ENCODE measurements around the gene C2CD2.

DNA sequence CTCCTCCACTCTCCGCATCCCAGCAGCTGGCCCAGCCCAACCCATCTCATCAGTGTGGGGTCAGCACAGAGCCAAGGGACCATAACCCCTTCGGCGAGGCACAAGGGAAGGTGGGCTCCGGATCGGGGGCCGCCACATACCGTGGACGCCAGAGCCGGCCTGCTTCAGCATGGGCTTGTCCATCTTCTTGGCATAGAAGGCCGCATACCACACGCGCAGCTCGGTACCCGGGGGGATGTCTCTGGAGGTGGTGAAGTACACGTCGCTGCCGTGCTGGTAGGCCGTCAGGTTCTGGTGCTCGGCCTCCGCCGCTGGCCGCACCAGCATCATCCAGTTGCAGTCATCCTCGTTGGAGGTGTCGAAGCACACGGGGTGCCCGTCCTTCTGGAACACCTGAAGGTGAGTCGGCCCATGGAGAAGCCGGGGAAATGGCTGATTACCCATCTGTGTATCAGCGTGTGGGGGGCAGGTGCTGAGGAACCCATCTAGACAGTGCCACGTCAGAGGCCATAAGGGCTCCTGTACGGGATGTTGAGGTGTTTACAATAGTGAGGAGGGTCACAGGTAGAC lies 99.3 kb downstream of the C2CD2 start:
- no peak for TF ChIP-seq CTCF (IDR thresholded peaks at IDR 0.05; ENCODE audit: insufficient read depth, low read length)
- TF ChIP-seq, protein P1, sequence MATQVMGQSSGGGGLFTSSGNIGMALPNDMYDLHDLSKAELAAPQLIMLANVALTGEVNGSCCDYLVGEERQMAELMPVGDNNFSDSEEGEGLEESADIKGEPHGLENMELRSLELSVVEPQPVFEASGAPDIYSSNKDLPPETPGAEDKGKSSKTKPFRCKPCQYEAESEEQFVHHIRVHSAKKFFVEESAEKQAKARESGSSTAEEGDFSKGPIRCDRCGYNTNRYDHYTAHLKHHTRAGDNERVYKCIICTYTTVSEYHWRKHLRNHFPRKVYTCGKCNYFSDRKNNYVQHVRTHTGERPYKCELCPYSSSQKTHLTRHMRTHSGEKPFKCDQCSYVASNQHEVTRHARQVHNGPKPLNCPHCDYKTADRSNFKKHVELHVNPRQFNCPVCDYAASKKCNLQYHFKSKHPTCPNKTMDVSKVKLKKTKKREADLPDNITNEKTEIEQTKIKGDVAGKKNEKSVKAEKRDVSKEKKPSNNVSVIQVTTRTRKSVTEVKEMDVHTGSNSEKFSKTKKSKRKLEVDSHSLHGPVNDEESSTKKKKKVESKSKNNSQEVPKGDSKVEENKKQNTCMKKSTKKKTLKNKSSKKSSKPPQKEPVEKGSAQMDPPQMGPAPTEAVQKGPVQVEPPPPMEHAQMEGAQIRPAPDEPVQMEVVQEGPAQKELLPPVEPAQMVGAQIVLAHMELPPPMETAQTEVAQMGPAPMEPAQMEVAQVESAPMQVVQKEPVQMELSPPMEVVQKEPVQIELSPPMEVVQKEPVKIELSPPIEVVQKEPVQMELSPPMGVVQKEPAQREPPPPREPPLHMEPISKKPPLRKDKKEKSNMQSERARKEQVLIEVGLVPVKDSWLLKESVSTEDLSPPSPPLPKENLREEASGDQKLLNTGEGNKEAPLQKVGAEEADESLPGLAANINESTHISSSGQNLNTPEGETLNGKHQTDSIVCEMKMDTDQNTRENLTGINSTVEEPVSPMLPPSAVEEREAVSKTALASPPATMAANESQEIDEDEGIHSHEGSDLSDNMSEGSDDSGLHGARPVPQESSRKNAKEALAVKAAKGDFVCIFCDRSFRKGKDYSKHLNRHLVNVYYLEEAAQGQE (IDR thresholded peaks at IDR 0.05; ENCODE audit: insufficient replicate concordance, low read depth) = no peak
- no peak for TF ChIP-seq GABPA (IDR thresholded peaks at IDR 0.05; ENCODE audit: low read depth)
- no peak for TF ChIP-seq POLR2AphosphoS5 (IDR thresholded peaks at IDR 0.05; ENCODE audit: low read depth)
